OCI-M2 (cell line): Measurements from ENCODE around the gene OR4C6.

Experiments used
- DNase-seq: peaks from one replicate; lab custom pipeline; 2025; ENCODE audit not compliant: unreplicated experiment; lab: John Stamatoyannopoulos, UW

OR4C6 gene

DNA sequence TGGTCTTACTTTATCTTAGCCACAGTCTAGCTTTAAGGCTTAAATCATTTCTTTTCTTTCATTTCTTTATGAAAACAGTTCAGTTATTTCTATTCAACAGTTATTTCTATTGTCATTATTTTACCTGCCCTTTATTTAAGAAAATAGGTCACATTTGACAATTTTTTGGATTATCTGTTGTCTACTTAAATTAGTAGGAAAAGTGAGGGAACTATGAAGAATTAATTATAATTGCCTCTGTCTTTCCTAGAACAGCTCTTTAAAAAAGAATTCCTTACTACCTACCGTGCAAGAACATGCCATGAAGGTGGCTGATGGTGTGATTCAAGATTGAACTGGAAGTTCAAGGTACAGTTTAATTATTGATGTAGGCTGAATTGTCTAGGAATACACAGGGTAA, at the start of gene OR4C6:
OR4C6 (plus strand) TSS at position 301 of the 400 bp plus-strand sequence. CDS start 2,966 bp downstream, outside the sequence.
- DNase-seq: no peak

- DNase-seq: no peak
These were observed 37.5 kb upstream of the OR4C6 start for GRCh38 chr11:55624531-55624930.

GRCh38 chr11:55634813-55635212, 27.2 kb upstream of the OR4C6 start, which contains the start of gene OR4P4:
OR4P4 (plus strand) TSS chr11:55635113.
- DNase-seq: no peak

- no peak for DNase-seq
These were observed 14.0 kb upstream of the OR4C6 start, which contains the start of gene OR4S2 for GRCh38 chr11:55648027-55648426. OR4S2 (plus strand) TSS chr11:55648327; CDS start chr11:55650904, 2,577 bp downstream.

DNA sequence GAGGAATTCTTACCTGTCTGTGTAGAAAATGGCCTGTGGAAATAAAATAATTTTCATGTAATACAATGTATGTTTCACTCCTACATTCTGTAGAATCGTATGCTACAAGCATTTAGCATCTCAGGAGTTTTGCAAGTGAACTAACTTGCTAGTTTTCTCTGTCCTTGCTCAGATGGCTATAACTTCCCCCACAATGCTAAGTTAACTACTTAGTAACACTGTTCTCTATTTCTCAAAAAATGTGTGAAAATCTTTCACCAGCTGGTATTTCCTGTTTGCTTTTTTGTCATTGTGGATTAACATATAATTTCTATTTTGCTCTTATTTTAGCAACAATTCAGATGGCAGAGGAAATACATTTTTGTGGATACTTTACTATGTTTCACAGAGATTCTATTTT, 9.4 kb upstream of the OR4C6 start:
- no peak for DNase-seq

DNA sequence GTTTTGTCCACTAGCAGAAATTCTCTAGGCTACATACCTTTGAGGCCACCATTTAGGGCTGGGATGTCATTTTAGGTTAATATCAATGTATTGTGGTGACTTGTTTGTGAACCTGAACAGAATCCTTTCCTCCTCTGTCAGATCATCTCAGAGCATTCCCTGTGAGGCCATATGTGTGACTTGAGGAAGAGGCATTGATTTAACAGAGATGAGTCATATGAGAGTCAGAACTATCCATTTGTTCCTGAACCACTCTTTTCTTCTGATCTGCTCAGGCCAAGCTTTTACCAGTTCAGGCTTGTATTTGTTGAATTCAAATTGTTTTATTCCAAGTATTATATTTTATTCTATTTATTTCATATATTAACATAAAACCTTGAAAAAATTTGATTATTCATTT, 6.9 kb upstream of the OR4C6 start:
- DNase-seq: no peak

- no peak for DNase-seq
These were observed 3.9 kb upstream of the OR4C6 start for GRCh38 chr11:55658031-55658573.

DNA sequence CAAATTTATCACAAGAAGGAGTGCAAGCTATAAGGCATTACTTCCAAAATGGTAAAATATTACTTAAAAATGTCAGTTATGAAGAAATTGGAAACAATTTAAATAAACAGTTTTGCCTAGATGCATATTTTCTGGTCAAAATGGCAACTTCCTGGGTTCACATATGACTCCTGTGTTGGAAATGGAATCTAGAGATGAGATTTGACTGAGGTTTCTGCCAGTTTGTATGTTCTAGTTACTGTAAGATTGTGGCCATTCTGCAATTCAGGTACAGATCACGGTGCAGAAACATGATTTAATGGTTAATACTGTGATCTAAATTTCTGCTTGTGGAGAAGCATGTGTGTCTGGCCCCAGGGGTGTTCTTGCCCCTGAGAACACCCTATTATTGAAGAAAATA, 3.4 kb upstream of the OR4C6 start:
- DNase-seq: no peak

DNA sequence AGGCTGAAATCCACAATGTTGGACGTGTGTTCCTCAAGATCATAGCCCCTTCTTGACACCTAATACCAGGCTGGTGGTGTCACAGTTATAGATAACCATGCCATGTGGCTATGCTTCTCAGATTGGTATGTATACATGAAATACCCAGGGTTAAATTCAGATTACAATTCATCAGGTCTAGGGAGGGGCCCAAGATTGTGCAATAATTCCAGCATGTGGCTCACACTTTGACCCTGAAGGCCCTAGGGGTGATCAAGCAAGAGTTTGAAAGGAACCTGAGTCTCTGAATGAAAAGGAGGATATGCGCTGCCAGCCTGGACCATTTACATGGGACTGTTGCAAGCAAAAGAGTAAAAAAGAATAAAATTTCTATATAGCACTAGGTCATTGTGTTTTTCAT, 7.4 kb downstream of the OR4C6 start:
- DNase-seq: no peak

- no peak for DNase-seq
These were observed 11.9 kb downstream of the OR4C6 start for GRCh38 chr11:55673860-55674259.

- DNase-seq: no peak
These were observed 35.8 kb downstream of the OR4C6 start for GRCh38 chr11:55697817-55698216.

- DNase-seq: no peak
These were observed 39.4 kb downstream of the OR4C6 start for GRCh38 chr11:55701429-55701828.

- no peak for DNase-seq
These were observed 45.0 kb downstream of the OR4C6 start for GRCh38 chr11:55707029-55707428.

DNA sequence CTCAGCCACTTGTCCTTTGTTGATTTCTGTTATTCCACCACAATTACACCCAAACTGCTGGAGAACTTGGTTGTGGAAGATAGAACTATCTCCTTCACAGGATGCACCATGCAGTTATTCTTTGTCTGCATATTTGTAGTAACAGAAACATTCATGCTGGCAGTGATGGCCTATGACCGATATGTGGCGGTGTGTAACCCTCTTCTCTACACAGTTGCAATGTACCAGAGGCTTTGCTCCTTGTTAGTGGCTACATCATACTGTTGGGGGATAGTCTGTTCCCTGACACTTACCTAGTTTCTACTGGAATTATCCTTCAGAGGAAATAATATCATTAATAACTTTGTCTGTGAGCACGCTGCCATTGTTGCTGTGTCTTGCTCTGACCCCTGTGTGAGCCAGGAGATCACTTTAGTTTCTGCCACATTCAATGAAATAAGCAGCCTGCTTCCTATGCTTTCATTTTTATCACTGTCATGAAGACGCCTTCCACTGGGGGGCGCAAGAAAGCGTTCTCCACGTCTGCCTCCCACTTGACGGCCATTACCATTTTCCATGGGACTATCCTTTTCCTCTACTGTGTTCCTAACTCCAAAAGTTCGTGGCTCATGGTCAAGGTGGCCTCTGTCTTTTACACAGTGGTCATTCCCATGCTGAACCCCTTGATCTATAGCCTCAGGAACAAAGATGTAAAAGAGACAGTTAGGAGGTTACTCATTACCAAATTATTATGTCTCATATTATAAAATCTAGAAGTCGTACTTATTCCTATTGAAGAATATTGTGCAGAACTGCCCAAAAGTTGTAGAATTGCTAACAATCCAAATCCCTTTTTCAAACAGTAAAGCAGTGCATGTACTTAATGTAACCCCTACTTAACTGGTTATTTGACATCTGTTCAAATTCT, 53.2 kb downstream of the OR4C6 start:
- no peak for DNase-seq
